ENCODE data around the gene ATXN1.

The ATXN1 gene

GRCh38 chr6:16452348-16452747 is 308.9 kb downstream of the ATXN1 start:
- no peak for TF ChIP-seq CTCF (IDR thresholded peaks at IDR 0.05; ENCODE audit: low read depth, low read length, poor library complexity, severe bottlenecking)
- TF ChIP-seq EZH2phosphoT487 (IDR thresholded peaks at IDR 0.05; ENCODE audit: borderline replicate concordance, low read length) = no peak
- Histone ChIP-seq H4K20me1 (ENCODE audit: control insufficient read depth, insufficient read depth, low read depth, low read length) (no peaks in the 10 kb centered on the region), H3K27ac (ENCODE audit: low read depth, low read length) (no peak overlapping the region), H3K4me2 (ENCODE audit: low read length) (no peak overlapping the region), H3K9me3 (ENCODE audit: control insufficient read depth, insufficient read depth, low read length) (peaks cover 2% of the 10 kb centered on the region; the same call in 1 of the 2 replicates), H3K9me2 (replicated peaks; ENCODE audit: control insufficient read depth, low read length) (no peaks in the 10 kb centered on the region), H3K36me3 (ENCODE audit: control insufficient read depth, low read length) (no peaks in the 10 kb centered on the region), H3K4me1 (ENCODE audit: control insufficient read depth, low read length) (no peaks in the 10 kb centered on the region), H3K79me2 (ENCODE audit: control insufficient read depth, low read length) (no peaks in the 10 kb centered on the region), H3K4me3 (ENCODE audit: low read length) (no peak overlapping the region), H3K27me3 (ENCODE audit: control insufficient read depth, low read length) (no peaks in the 10 kb centered on the region), H3F3A (ENCODE audit: control insufficient read depth, insufficient read depth) (0 out of 2 replicates have a peak, but pooled peaks cover 4% of the 10 kb centered on the region)

GRCh38 chr6:16450821-16451220 is 310.4 kb downstream of the ATXN1 start:
- H3K4me3 ChIP-seq (ENCODE audit: low read length) = no peak overlapping the region
- H3K4me2 ChIP-seq (ENCODE audit: low read length) = no peak overlapping the region
- H4K20me1 ChIP-seq (ENCODE audit: control insufficient read depth, insufficient read depth, low read depth, low read length) = no peaks in the 10 kb centered on the region

GRCh38 chr6:16450285-16450684 is 311.0 kb downstream of the ATXN1 start:
- 0 out of 2 replicates have a peak, but pooled peaks cover 4% of the 10 kb centered on the region for H3F3A ChIP-seq (ENCODE audit: control insufficient read depth, insufficient read depth)
- no peaks in the 10 kb centered on the region for H3K27me3 ChIP-seq (ENCODE audit: control insufficient read depth, low read length)
- no peak overlapping the region for H3K27ac ChIP-seq (ENCODE audit: low read depth, low read length)
- H4K20me1 ChIP-seq (ENCODE audit: control insufficient read depth, insufficient read depth, low read depth, low read length) = no peaks in the 10 kb centered on the region
- H3K4me2 ChIP-seq (ENCODE audit: low read length) = no peak overlapping the region
- H3K4me3 ChIP-seq (ENCODE audit: low read length) = no peak overlapping the region
- no peaks in the 10 kb centered on the region for H3K79me2 ChIP-seq (ENCODE audit: control insufficient read depth, low read length)
- TF ChIP-seq EZH2phosphoT487 (IDR thresholded peaks at IDR 0.05; ENCODE audit: borderline replicate concordance, low read length) = no peak
- no peak for TF ChIP-seq CTCF (IDR thresholded peaks at IDR 0.05; ENCODE audit: low read depth, low read length, poor library complexity, severe bottlenecking)
- H3K9me3 ChIP-seq (ENCODE audit: control insufficient read depth, insufficient read depth, low read length) = no peaks in the 10 kb centered on the region
- H3K4me1 ChIP-seq (ENCODE audit: control insufficient read depth, low read length) = peaks cover 10% of the 10 kb centered on the region
- H3K36me3 ChIP-seq (ENCODE audit: control insufficient read depth, low read length) = no peaks in the 10 kb centered on the region
- no peaks in the 10 kb centered on the region for H3K9me2 ChIP-seq (replicated peaks; ENCODE audit: control insufficient read depth, low read length)

More at GRCh38 chr6:16450821-16451220, 310.4 kb downstream of the ATXN1 start:
- Histone ChIP-seq H3K27ac (ENCODE audit: low read depth, low read length) (no peak overlapping the region), H3K36me3 (ENCODE audit: control insufficient read depth, low read length) (no peaks in the 10 kb centered on the region), H3K9me2 (replicated peaks; ENCODE audit: control insufficient read depth, low read length) (no peaks in the 10 kb centered on the region), H3K79me2 (ENCODE audit: control insufficient read depth, low read length) (no peaks in the 10 kb centered on the region), H3F3A (ENCODE audit: control insufficient read depth, insufficient read depth) (0 out of 2 replicates have a peak, but pooled peaks cover 4% of the 10 kb centered on the region), H3K27me3 (ENCODE audit: control insufficient read depth, low read length) (no peaks in the 10 kb centered on the region), H3K4me1 (ENCODE audit: control insufficient read depth, low read length) (peaks cover 10% of the 10 kb centered on the region), H3K9me3 (ENCODE audit: control insufficient read depth, insufficient read depth, low read length) (no peaks in the 10 kb centered on the region; the same call in 1 of the 2 replicates)
- TF ChIP-seq CTCF (IDR thresholded peaks at IDR 0.05; ENCODE audit: low read depth, low read length, poor library complexity, severe bottlenecking) = no peak
- no peak for TF ChIP-seq EZH2phosphoT487 (IDR thresholded peaks at IDR 0.05; ENCODE audit: borderline replicate concordance, low read length)
